GM10248 (cell line): ENCODE data around the gene AIFM2.
"Not testable (repeated sequence)": the region's sequence is repeated elsewhere in the genome, so short reads cannot be mapped to it uniquely, and the experiment has no call there.

Experiments used
- CTCF ChIA-PET: fragments of 300-600 bp; sonication (Branson Sonifier 250); formaldehyde crosslinking; extraction: SDS; loops from one replicate; lab custom pipeline; 2021; ENCODE audit warnings: antibody characterized with exemption; lab: Yijun Ruan, JAX
- POLR2A ChIA-PET: fragments of 350-650 bp; sonication (Branson Sonifier 250); formaldehyde crosslinking; extraction: SDS; loops from one replicate; lab custom pipeline; 2020; ENCODE audit warnings: antibody characterized with exemption; lab: Yijun Ruan, JAX
- DNase-seq: peaks from one replicate; pipeline ENCODE4 v3.0.0; 2012; ENCODE audit errors: extremely low spot score
- CTCF ChIP-seq: IDR thresholded peaks from 2 replicates; pipeline ENCODE4 v1.5.1; 2012; ENCODE audit warnings: mild to moderate bottlenecking, low read depth; ENCODE audit errors: extremely low read depth, missing control alignments, control extremely low read depth

Gene AIFM2

GRCh38 chr10:70132098-70133029 lies at the start of gene AIFM2:
Gene AIFM2 (minus strand): TSS chr10:70132825. CDS start chr10:70124084, 8,741 bp downstream.
- ChIA-PET CTCF (interaction anchor here (1.0 to 4.5 kb wide), 3 partner anchors 13 to 17 kb away, joined by 3 to 60 read pairs (median 3); partner anchors contain the start of gene TYSND1), POLR2A (no interaction called here)
- DNase-seq = peak; percentile 82
- no peak for TF ChIP-seq CTCF

- POLR2A ChIA-PET, DNase-seq: not testable (repeated sequence)
- CTCF ChIA-PET = interaction anchor here (0.9 kb wide), 1 partner anchor 19 kb away, joined by 3 read pairs; no protein-coding TSS in a partner anchor
Observed at GRCh38 chr10:70179209-70179608, 46.6 kb upstream of the AIFM2 start.

- DNase-seq = no peak
- POLR2A ChIA-PET = no interaction called here
- no peak for TF ChIP-seq CTCF
- CTCF ChIA-PET = interaction anchor here (1.2 to 3.6 kb wide), 5 partner anchors 11 to 186 kb away, joined by 3 to 12 read pairs (median 4); no protein-coding TSS in a partner anchor
Observed at GRCh38 chr10:70178139-70178725, 45.6 kb upstream of the AIFM2 start.

GRCh38 chr10:70176441-70176840 lies 43.8 kb upstream of the AIFM2 start:
- CTCF ChIA-PET = interaction anchor here (3.6 kb wide), 1 partner anchor 23 kb away, joined by 12 read pairs; no protein-coding TSS in a partner anchor
- DNase-seq = no peak
- POLR2A ChIA-PET = no interaction called here
- TF ChIP-seq CTCF = no peak

- DNase-seq = no peak
- TF ChIP-seq CTCF = no peak
- POLR2A ChIA-PET = interaction anchor here (0.6 to 0.7 kb wide), 3 partner anchors 8 to 1644 kb away, joined by 3 to 5 read pairs (median 3); partner anchors contain the start of gene TYSND1
- CTCF ChIA-PET = interaction anchor here (0.7 to 3.6 kb wide), 3 partner anchors 16 to 171 kb away, joined by 3 to 12 read pairs (median 3); no protein-coding TSS in a partner anchor
Observed at GRCh38 chr10:70175516-70175915, 42.9 kb upstream of the AIFM2 start.

- ChIA-PET CTCF (interaction anchor here (1.0 to 1.7 kb wide), 3 partner anchors 27 to 172 kb away, joined by 3 read pairs; partner anchors contain the start of gene TYSND1), POLR2A (no interaction called here)
- TF ChIP-seq CTCF = no peak
- no peak for DNase-seq
Observed at GRCh38 chr10:70174058-70174741, 41.6 kb upstream of the AIFM2 start.
